Prostate gland (tissue), 2 donors: ENCODE data around the gene HAUS1.

Source experiments
- CTCF ChIP-seq, 4 experiments: fragments of 200-600 bp in 2 of 4; fragments of 450-650 bp in 2 of 4; sonication (generic) in 2 of 4; IDR thresholded peaks; 1 replicate in 3 of 4; 2 replicates in 1 of 4; pipeline ENCODE4 v1.5.1; 2016 to 2019; ENCODE audit warnings: antibody characterized with exemption in 4 of 4, mild to moderate bottlenecking in 2 of 4, moderate library complexity in 2 of 4
- POLR2A ChIP-seq: fragments of 450-650 bp; IDR thresholded peaks from one replicate; pipeline ENCODE4 v1.6.1; 2016; ENCODE audit warnings: antibody characterized with exemption, mild to moderate bottlenecking
- POLR2AphosphoS5 ChIP-seq: sonication (generic); formaldehyde crosslinking; IDR thresholded peaks from one replicate; pipeline ENCODE4 v1.6.1; 2017; ENCODE audit warnings: antibody characterized with exemption

DNA sequence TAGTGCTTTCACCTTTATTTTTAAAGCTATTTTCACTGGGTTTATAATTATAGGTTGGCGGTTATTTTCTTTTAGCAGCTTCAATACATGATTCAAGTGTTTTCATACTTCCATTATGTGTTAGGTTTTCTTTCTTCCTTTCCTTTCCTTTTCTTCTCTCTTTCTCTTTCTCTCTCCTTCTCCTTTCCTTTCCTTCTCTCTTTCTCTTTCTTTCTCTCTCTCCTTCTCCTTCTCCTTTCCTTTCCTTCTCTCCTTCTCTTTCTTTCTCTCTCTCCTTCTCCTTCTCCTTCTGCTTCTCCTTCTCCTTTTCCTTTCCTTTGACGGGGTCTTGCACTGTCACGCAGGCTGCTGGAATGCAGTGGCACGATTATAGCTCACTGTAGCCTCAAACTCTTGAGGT, 36.0 kb downstream of the HAUS1 start:
- no peak for TF ChIP-seq POLR2A
- TF ChIP-seq CTCF (IDR thresholded peaks at IDR 0.05) = no peak
- no peak for TF ChIP-seq POLR2AphosphoS5
